DND-41 (cell line): Measurements from ENCODE around the gene PDE6G.

ENCODE experiments used
- EZH2 ChIP-seq: IDR thresholded peaks from 3 replicates; pipeline ENCODE4 v1.6.1; 2012; ENCODE audit warnings: borderline replicate concordance, low read depth, mild to moderate bottlenecking, moderate library complexity, low read length, inconsistent platforms; ENCODE audit not compliant: severe bottlenecking
- TF ChIP-seq, protein P1 (sequence below): IDR thresholded peaks from 2 replicates; pipeline ENCODE4 v1.5.1; 2012; ENCODE audit warnings: borderline replicate concordance, low read length, moderate library complexity, mild to moderate bottlenecking; ENCODE audit not compliant: poor library complexity, severe bottlenecking; ENCODE audit errors: extremely low read depth

DNA sequence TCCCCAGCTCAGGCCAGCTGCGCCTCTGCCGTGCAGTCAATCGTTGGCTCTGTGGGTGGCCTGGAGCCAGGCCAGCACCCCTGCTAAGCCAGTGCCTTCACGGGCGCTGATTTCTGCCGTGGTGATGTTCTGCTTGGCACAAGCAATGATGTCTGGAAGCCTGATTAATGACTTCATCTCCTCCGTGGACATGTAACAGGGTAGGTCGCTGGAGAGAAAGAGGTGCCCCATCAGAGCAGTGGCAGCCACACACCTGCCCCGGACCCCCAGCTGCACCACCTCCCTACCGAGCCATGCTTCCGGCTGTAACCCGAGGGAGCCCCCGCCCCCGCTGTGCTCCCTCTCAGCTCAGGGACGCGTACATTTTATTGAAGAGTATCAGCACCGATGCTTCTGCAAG, 25.3 kb upstream of the PDE6G start:
- TF ChIP-seq, protein P1, sequence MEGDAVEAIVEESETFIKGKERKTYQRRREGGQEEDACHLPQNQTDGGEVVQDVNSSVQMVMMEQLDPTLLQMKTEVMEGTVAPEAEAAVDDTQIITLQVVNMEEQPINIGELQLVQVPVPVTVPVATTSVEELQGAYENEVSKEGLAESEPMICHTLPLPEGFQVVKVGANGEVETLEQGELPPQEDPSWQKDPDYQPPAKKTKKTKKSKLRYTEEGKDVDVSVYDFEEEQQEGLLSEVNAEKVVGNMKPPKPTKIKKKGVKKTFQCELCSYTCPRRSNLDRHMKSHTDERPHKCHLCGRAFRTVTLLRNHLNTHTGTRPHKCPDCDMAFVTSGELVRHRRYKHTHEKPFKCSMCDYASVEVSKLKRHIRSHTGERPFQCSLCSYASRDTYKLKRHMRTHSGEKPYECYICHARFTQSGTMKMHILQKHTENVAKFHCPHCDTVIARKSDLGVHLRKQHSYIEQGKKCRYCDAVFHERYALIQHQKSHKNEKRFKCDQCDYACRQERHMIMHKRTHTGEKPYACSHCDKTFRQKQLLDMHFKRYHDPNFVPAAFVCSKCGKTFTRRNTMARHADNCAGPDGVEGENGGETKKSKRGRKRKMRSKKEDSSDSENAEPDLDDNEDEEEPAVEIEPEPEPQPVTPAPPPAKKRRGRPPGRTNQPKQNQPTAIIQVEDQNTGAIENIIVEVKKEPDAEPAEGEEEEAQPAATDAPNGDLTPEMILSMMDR = no peak
- no peak for TF ChIP-seq EZH2
